ENCODE results near the gene FN3K.
"Not testable (repeated sequence)": the region's sequence is repeated elsewhere in the genome, so short reads cannot be mapped to it uniquely, and the experiment has no call there.

FN3K gene

DNA sequence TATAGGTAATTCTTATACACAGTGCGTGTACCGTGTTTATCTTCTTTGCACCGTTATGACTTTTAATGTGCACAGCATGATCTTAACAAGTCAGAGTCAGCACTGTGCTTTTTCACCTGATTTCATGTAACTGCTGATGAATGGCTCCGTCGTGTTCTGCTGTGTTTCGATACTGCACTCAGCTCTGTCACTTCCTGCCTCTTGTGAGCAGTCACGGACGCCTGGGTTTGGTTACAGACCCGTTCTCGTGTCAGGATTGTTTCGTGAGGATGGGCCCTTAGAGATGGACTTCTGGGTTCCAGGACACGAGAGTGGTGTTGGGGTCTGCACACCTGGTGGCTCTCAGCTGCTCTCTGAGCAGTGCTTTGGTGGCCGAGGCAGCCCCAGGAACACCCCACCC is 41.0 kb downstream of the FN3K start:
- Histone ChIP-seq H3K4me2 (ENCODE audit: low read depth, low read length, poor library complexity, severe bottlenecking) (no peak overlapping the region), H2AFZ (ENCODE audit: low read depth, low read length, severe bottlenecking) (no peak overlapping the region), H3F3A (ENCODE audit: insufficient read depth) (no peaks in the 10 kb centered on the region), H3K36me3 (ENCODE audit: low read length) (no peaks in the 10 kb centered on the region), H3K9ac (ENCODE audit: low read length) (no peak overlapping the region), H4K20me1 (ENCODE audit: low read depth, low read length) (no peaks in the 10 kb centered on the region), H3K4me3 (ENCODE audit: insufficient read depth, low read length, poor library complexity, severe bottlenecking) (no peak overlapping the region), H3K27ac (ENCODE audit: low read depth, low read length) (no peak overlapping the region), H3K9me2 (replicated peaks; ENCODE audit: insufficient read depth, low read length) (no peaks in the 10 kb centered on the region), H3K9me3 (ENCODE audit: insufficient read depth, low read length) (no peaks in the 10 kb centered on the region), H3K27me3 (ENCODE audit: low read length) (no peaks in the 10 kb centered on the region), H3K79me2 (ENCODE audit: insufficient read depth, low read length) (no peaks in the 10 kb centered on the region)
- TF ChIP-seq, protein P1, sequence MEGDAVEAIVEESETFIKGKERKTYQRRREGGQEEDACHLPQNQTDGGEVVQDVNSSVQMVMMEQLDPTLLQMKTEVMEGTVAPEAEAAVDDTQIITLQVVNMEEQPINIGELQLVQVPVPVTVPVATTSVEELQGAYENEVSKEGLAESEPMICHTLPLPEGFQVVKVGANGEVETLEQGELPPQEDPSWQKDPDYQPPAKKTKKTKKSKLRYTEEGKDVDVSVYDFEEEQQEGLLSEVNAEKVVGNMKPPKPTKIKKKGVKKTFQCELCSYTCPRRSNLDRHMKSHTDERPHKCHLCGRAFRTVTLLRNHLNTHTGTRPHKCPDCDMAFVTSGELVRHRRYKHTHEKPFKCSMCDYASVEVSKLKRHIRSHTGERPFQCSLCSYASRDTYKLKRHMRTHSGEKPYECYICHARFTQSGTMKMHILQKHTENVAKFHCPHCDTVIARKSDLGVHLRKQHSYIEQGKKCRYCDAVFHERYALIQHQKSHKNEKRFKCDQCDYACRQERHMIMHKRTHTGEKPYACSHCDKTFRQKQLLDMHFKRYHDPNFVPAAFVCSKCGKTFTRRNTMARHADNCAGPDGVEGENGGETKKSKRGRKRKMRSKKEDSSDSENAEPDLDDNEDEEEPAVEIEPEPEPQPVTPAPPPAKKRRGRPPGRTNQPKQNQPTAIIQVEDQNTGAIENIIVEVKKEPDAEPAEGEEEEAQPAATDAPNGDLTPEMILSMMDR (IDR thresholded peaks at IDR 0.05; ENCODE audit: insufficient read depth, low read length, poor library complexity, severe bottlenecking): no peak
- TF ChIP-seq EZH2phosphoT487 (conservative IDR thresholded peaks at IDR 0.05; ENCODE audit: low read length): no peak

DNA sequence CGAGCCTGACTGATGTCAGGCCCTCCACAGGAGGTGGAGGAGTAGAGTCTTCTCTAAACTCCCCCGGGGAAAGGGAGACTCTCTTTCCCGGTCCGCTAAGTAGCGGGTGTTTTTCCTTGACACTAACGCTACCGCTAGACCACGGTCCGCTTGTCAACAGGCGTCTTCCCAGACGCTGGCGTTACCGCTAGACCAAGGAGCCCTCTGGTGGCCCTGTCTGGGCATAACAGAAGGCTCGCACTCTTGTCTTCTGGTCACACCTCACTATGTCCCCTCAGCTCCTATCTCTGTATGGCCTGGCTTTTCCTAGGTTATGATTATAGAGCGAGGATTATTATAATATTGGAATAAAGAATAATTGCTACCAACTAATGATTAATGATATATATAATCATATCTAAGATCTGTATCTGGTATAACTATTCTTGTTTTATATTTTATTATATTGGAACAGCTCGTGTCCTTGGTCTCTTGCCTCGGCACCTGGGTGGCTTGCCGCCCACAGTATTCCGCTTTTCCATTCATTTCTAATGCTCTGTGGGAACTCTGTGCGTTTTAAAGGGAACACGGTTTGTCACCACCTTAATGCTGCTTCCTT is 42.5 kb downstream of the FN3K start:
- not testable (repeated sequence) for H3F3A ChIP-seq (ENCODE audit: insufficient read depth); H3K27ac ChIP-seq (ENCODE audit: low read depth, low read length); H3K79me2 ChIP-seq (ENCODE audit: insufficient read depth, low read length); H3K9ac ChIP-seq (ENCODE audit: low read length); H3K36me3 ChIP-seq (ENCODE audit: low read length); H4K20me1 ChIP-seq (ENCODE audit: low read depth, low read length); H3K9me3 ChIP-seq (ENCODE audit: insufficient read depth, low read length); H3K4me3 ChIP-seq (ENCODE audit: insufficient read depth, low read length, poor library complexity, severe bottlenecking); H3K9me2 ChIP-seq (replicated peaks; ENCODE audit: insufficient read depth, low read length); H3K4me2 ChIP-seq (ENCODE audit: low read depth, low read length, poor library complexity, severe bottlenecking); H3K27me3 ChIP-seq (ENCODE audit: low read length); H2AFZ ChIP-seq (ENCODE audit: low read depth, low read length, severe bottlenecking)

DNA sequence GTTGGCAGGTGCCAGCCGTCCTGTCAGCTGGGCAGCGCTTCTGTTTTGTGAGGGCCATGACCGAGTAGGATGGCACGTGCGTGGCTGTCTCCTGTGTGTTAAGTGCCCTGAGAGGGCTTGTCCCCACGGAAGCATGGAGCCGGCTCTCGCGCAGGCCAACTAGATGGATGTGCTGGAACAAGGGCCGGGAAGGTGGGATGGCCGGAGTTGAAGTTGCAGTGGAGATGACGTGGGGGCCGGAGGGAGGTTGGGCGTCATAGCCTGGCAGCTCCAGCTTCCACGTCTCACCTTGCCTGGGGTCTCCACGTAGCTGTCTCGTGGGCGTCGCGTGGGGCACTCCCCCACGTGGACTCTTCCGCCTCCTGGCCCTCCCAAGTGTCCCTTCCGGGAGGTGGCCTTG is 44.1 kb downstream of the FN3K start:
- Histone ChIP-seq H3K9me2 (replicated peaks; ENCODE audit: insufficient read depth, low read length) (no peaks in the 10 kb centered on the region), H3K79me2 (ENCODE audit: insufficient read depth, low read length) (no peaks in the 10 kb centered on the region), H4K20me1 (ENCODE audit: low read depth, low read length) (no peaks in the 10 kb centered on the region), H3K27me3 (ENCODE audit: low read length) (no peaks in the 10 kb centered on the region), H3F3A (ENCODE audit: insufficient read depth) (no peaks in the 10 kb centered on the region), H3K4me3 (ENCODE audit: insufficient read depth, low read length, poor library complexity, severe bottlenecking) (no peak overlapping the region), H2AFZ (ENCODE audit: low read depth, low read length, severe bottlenecking) (no peak overlapping the region), H3K4me2 (ENCODE audit: low read depth, low read length, poor library complexity, severe bottlenecking) (no peak overlapping the region), H3K27ac (ENCODE audit: low read depth, low read length) (no peak overlapping the region), H3K36me3 (ENCODE audit: low read length) (no peaks in the 10 kb centered on the region), H3K9me3 (ENCODE audit: insufficient read depth, low read length) (no peaks in the 10 kb centered on the region), H3K9ac (ENCODE audit: low read length) (no peak overlapping the region)
- TF ChIP-seq, protein P1 (IDR thresholded peaks at IDR 0.05; ENCODE audit: insufficient read depth, low read length, poor library complexity, severe bottlenecking): no peak
- no peak for TF ChIP-seq EZH2phosphoT487 (conservative IDR thresholded peaks at IDR 0.05; ENCODE audit: low read length)

DNA sequence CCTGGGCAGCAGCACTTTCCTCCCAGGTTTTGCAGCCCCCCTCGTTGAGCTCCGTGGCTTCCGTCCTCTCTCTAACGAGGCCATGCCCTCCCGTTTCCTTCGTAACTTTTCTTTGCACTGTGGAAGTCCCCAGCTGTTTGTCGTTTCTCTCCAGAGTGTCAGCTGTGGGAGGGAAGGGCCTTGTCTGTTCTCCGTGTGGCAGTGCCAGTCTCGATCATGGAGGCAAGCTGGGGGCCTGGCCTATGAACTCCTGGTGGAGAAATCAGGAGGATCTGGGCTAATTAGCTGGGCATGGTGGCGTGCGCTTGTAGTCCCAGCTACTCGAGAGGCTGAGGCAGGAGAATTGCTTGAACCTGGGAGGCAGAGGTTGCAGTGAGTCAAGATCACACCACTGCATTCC is 44.8 kb downstream of the FN3K start:
- no peaks in the 10 kb centered on the region for H3K36me3 ChIP-seq (ENCODE audit: low read length)
- no peak overlapping the region for H3K9ac ChIP-seq (ENCODE audit: low read length)
- no peak overlapping the region for H3K4me2 ChIP-seq (ENCODE audit: low read depth, low read length, poor library complexity, severe bottlenecking)

More for the DNA sequence above, 44.8 kb downstream of the FN3K start:
- Histone ChIP-seq H4K20me1 (ENCODE audit: low read depth, low read length) (no peaks in the 10 kb centered on the region), H2AFZ (ENCODE audit: low read depth, low read length, severe bottlenecking) (no peak overlapping the region), H3K4me3 (ENCODE audit: insufficient read depth, low read length, poor library complexity, severe bottlenecking) (no peak overlapping the region), H3F3A (ENCODE audit: insufficient read depth) (no peaks in the 10 kb centered on the region), H3K9me3 (ENCODE audit: insufficient read depth, low read length) (no peaks in the 10 kb centered on the region), H3K27me3 (ENCODE audit: low read length) (no peaks in the 10 kb centered on the region), H3K79me2 (ENCODE audit: insufficient read depth, low read length) (no peaks in the 10 kb centered on the region), H3K9me2 (replicated peaks; ENCODE audit: insufficient read depth, low read length) (no peaks in the 10 kb centered on the region), H3K27ac (ENCODE audit: low read depth, low read length) (no peak overlapping the region)
- TF ChIP-seq, protein P1 (IDR thresholded peaks at IDR 0.05; ENCODE audit: insufficient read depth, low read length, poor library complexity, severe bottlenecking): no peak
- TF ChIP-seq EZH2phosphoT487 (conservative IDR thresholded peaks at IDR 0.05; ENCODE audit: low read length): no peak
